Glutamatergic neuron (in vitro differentiated cells): Measurements from ENCODE around the gene ADARB1. TPM values are rescaled to one million over a fixed set of nuclear protein-coding genes. Genes with fewer than 3 reads are reported as not detected.

ENCODE experiments used
- DNase-seq: peaks from one replicate; pipeline ENCODE4 v3.0.0; 2022
- H3K27ac Mint-ChIP-seq: one replicate; pipeline ENCODE4 v1.8.0; 2020; ENCODE audit warnings: mild to moderate bottlenecking, mixed read lengths, inconsistent platforms; ENCODE audit not compliant: unreplicated experiment
- H3K27me3 Mint-ChIP-seq: one replicate; pipeline ENCODE4 v1.8.0; 2020; ENCODE audit warnings: mild to moderate bottlenecking, moderate library complexity, mixed read lengths, inconsistent platforms; ENCODE audit not compliant: unreplicated experiment
- H3K36me3 Mint-ChIP-seq: one replicate; pipeline ENCODE4 v1.8.0; 2020; ENCODE audit warnings: mild to moderate bottlenecking, mixed read lengths, inconsistent platforms; ENCODE audit not compliant: unreplicated experiment
- H3K4me1 Mint-ChIP-seq: one replicate; pipeline ENCODE4 v1.8.0; 2020; ENCODE audit warnings: mild to moderate bottlenecking, low read depth, mixed read lengths, inconsistent platforms; ENCODE audit not compliant: unreplicated experiment
- H3K4me3 Mint-ChIP-seq: one replicate; pipeline ENCODE4 v1.8.0; 2020; ENCODE audit warnings: mild to moderate bottlenecking, mixed read lengths, inconsistent platforms; ENCODE audit not compliant: unreplicated experiment
- H3K9me3 Mint-ChIP-seq: one replicate; pipeline ENCODE4 v1.8.0; 2020; ENCODE audit warnings: mild to moderate bottlenecking, moderate library complexity, mixed read lengths, inconsistent platforms; ENCODE audit not compliant: unreplicated experiment
- total RNA-seq: library from RNA; stranded (reverse); fragmentation: NEBNext Ultra II Directional; extraction: Animal tissue kit (Norgen Biotek cat#: 25700); gene quantifications from one replicate; pipeline ENCODE4 v1.2.1, GENCODE V29; 2021; ENCODE audit not compliant: unreplicated experiment
- TF ChIP-seq, protein P1 (sequence below): fragments of 200-600 bp; sonication (generic); IDR thresholded peaks from one replicate; pipeline ENCODE4 v1.5.0; 2021; ENCODE audit not compliant: partially characterized antibody, unreplicated experiment

The ADARB1 gene
- total RNA-seq, 1 donor from 2014 or later: 49.2 TPM

- TF ChIP-seq, protein P1, sequence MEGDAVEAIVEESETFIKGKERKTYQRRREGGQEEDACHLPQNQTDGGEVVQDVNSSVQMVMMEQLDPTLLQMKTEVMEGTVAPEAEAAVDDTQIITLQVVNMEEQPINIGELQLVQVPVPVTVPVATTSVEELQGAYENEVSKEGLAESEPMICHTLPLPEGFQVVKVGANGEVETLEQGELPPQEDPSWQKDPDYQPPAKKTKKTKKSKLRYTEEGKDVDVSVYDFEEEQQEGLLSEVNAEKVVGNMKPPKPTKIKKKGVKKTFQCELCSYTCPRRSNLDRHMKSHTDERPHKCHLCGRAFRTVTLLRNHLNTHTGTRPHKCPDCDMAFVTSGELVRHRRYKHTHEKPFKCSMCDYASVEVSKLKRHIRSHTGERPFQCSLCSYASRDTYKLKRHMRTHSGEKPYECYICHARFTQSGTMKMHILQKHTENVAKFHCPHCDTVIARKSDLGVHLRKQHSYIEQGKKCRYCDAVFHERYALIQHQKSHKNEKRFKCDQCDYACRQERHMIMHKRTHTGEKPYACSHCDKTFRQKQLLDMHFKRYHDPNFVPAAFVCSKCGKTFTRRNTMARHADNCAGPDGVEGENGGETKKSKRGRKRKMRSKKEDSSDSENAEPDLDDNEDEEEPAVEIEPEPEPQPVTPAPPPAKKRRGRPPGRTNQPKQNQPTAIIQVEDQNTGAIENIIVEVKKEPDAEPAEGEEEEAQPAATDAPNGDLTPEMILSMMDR: no peak
- DNase-seq: no peak
- Mint-ChIP-seq H3K27me3 (peaks cover 3% of the 10 kb centered on the region), H3K4me3 (no peak overlapping the region), H3K9me3 (peaks cover 8% of the 10 kb centered on the region), H3K27ac (no peak overlapping the region), H3K36me3 (peaks cover 5% of the 10 kb centered on the region), H3K4me1 (peaks cover 2% of the 10 kb centered on the region)
Observed at GRCh38 chr21:45060675-45061311, 13.6 kb upstream of the ADARB1 start.

GRCh38 chr21:45064091-45064490 lies 10.3 kb upstream of the ADARB1 start:
- peaks cover 2% of the 10 kb centered on the region for H3K9me3 Mint-ChIP-seq
- DNase-seq: no peak
- H3K36me3 Mint-ChIP-seq: peaks cover 5% of the 10 kb centered on the region
- no peaks in the 10 kb centered on the region for H3K27me3 Mint-ChIP-seq
- H3K27ac Mint-ChIP-seq: no peak overlapping the region
- H3K4me3 Mint-ChIP-seq: no peak overlapping the region
- no peaks in the 10 kb centered on the region for H3K4me1 Mint-ChIP-seq
- TF ChIP-seq, protein P1: no peak

- no peak overlapping the region for H3K27ac Mint-ChIP-seq
- H3K4me3 Mint-ChIP-seq: no peak overlapping the region
- H3K27me3 Mint-ChIP-seq: no peaks in the 10 kb centered on the region
- TF ChIP-seq, protein P1: no peak
- peaks cover 2% of the 10 kb centered on the region for H3K9me3 Mint-ChIP-seq
- no peaks in the 10 kb centered on the region for H3K4me1 Mint-ChIP-seq
- H3K36me3 Mint-ChIP-seq: peaks cover 5% of the 10 kb centered on the region
- no peak for DNase-seq
Observed at GRCh38 chr21:45064618-45065399, 9.6 kb upstream of the ADARB1 start.

DNA sequence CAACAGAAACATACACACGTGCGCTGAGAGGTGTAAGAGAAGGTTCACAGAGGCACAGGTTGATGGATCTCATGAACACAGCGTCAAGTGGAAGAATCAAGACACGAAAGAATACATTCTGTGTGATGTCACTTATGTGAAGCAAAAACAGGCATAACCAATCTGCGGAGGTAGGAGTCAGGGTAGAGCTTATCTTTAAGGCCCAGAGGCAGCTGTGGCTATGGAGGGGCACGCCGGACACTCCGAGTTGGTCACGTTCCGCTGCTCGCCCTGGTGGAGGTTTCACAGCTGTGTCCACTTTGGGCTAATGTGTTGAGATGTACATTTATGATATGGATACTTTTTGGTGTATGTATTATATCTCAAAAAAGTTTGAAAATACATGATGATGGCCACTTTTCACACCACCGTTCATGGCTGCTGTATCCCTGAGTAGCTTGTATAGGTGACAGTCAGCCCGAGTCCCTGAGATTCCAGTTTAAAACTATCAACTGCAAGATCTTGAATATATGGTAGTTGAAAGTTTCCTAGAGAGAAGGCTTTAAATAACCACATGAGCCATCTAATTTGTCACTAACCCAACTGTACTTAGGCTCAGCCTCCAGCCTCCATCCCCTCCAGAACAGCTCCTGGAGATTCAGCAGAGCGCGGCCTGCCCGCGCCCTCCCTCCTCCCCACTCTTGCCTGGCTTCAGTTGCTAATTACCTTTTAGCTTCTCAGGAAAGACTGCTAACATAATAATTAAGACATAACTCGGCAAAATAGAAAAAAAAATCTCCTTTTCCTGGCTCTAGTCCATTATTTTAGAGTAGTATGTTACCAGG lies 6.7 kb upstream of the ADARB1 start:
- H3K4me3 Mint-ChIP-seq: no peak overlapping the region

More for the DNA sequence above, 6.7 kb upstream of the ADARB1 start:
- TF ChIP-seq, protein P1: no peak
- Mint-ChIP-seq H3K27ac (no peak overlapping the region), H3K9me3 (no peaks in the 10 kb centered on the region), H3K36me3 (peaks cover under 1% of the 10 kb centered on the region), H3K4me1 (no peaks in the 10 kb centered on the region), H3K27me3 (no peaks in the 10 kb centered on the region)
- DNase-seq: no peak
